ENCODE measurements around the gene SULT1C3.

- TF ChIP-seq JUND (IDR thresholded peaks at IDR 0.05) = no peak
- TF ChIP-seq CTCF (IDR thresholded peaks at IDR 0.05; ENCODE audit: low read depth, low read length, missing input control) = no peak
- TF ChIP-seq TAF1 (conservative IDR thresholded peaks at IDR 0.05) = no peak
- TF ChIP-seq GABPA (IDR thresholded peaks at IDR 0.05 in 1 of 2, conservative IDR thresholded peaks at IDR 0.05 in 1 of 2) = no peak
- TF ChIP-seq ATF3 (IDR thresholded peaks at IDR 0.05) = no peak
- TF ChIP-seq MAX (IDR thresholded peaks at IDR 0.05) = no peak
- TF ChIP-seq, protein P1, sequence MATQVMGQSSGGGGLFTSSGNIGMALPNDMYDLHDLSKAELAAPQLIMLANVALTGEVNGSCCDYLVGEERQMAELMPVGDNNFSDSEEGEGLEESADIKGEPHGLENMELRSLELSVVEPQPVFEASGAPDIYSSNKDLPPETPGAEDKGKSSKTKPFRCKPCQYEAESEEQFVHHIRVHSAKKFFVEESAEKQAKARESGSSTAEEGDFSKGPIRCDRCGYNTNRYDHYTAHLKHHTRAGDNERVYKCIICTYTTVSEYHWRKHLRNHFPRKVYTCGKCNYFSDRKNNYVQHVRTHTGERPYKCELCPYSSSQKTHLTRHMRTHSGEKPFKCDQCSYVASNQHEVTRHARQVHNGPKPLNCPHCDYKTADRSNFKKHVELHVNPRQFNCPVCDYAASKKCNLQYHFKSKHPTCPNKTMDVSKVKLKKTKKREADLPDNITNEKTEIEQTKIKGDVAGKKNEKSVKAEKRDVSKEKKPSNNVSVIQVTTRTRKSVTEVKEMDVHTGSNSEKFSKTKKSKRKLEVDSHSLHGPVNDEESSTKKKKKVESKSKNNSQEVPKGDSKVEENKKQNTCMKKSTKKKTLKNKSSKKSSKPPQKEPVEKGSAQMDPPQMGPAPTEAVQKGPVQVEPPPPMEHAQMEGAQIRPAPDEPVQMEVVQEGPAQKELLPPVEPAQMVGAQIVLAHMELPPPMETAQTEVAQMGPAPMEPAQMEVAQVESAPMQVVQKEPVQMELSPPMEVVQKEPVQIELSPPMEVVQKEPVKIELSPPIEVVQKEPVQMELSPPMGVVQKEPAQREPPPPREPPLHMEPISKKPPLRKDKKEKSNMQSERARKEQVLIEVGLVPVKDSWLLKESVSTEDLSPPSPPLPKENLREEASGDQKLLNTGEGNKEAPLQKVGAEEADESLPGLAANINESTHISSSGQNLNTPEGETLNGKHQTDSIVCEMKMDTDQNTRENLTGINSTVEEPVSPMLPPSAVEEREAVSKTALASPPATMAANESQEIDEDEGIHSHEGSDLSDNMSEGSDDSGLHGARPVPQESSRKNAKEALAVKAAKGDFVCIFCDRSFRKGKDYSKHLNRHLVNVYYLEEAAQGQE (IDR thresholded peaks at IDR 0.05) = no peak
- TF ChIP-seq HNF4G (IDR thresholded peaks at IDR 0.05) = no peak
- no peak for TF ChIP-seq EGR1 (IDR thresholded peaks at IDR 0.05; ENCODE audit: low read depth in 2 of 2)
- no peak for TF ChIP-seq SP1 (IDR thresholded peaks at IDR 0.05)
- no peak for TF ChIP-seq ZBTB33 (IDR thresholded peaks at IDR 0.05)
These were observed 39.2 kb upstream of the SULT1C3 start for GRCh38 chr2:108200569-108200968.

Measured in liver (tissue), 3 donors.